H9 (cell line): ENCODE results near the gene RHBDL1. TPM values are rescaled to one million over a fixed set of nuclear protein-coding genes. Genes with fewer than 3 reads are reported as not detected.

Source experiments
- DNase-seq: peaks from one replicate; pipeline ENCODE4 v3.0.0-alpha.2; 2017
- H2AFZ ChIP-seq: one replicate; pipeline ENCODE4 v1.6.1; 2013; ENCODE audit warnings: mild to moderate bottlenecking, low read length, control low read depth, moderate library complexity
- H2AK5ac ChIP-seq: 2 replicates; pipeline ENCODE4 v1.6.1; 2013; ENCODE audit warnings: low read length, control low read depth, mixed read lengths; ENCODE audit not compliant: insufficient read length
- H2BK120ac ChIP-seq: one replicate; pipeline ENCODE4 v1.6.1; 2013; ENCODE audit warnings: low read depth, mild to moderate bottlenecking, low read length, control low read depth, inconsistent platforms; ENCODE audit not compliant: poor library complexity, severe bottlenecking
- H2BK12ac ChIP-seq: 2 replicates; pipeline ENCODE4 v1.6.1; 2013; ENCODE audit warnings: low read length, control low read depth, mixed read lengths, low read depth; ENCODE audit not compliant: insufficient read length
- H2BK15ac ChIP-seq: 2 replicates; pipeline ENCODE4 v1.6.1; 2013; ENCODE audit warnings: low read depth, low read length, control low read depth
- H2BK20ac ChIP-seq: one replicate; pipeline ENCODE4 v1.6.1; 2013; ENCODE audit warnings: low read depth, mild to moderate bottlenecking, low read length, control low read depth, inconsistent platforms; ENCODE audit not compliant: poor library complexity, severe bottlenecking
- H2BK5ac ChIP-seq: 2 replicates; pipeline ENCODE4 v1.6.1; 2013; ENCODE audit warnings: low read length, control low read depth, mixed read lengths; ENCODE audit not compliant: insufficient read length
- H3K14ac ChIP-seq: 2 replicates; pipeline ENCODE4 v1.6.1; 2013; ENCODE audit warnings: low read length, control low read depth; ENCODE audit not compliant: insufficient read depth
- H3K18ac ChIP-seq: 2 replicates; pipeline ENCODE4 v1.6.1; 2013; ENCODE audit warnings: low read depth, mild to moderate bottlenecking, mixed read lengths, low read length, control low read depth; ENCODE audit not compliant: insufficient read length
- H3K23ac ChIP-seq: 2 replicates; pipeline ENCODE4 v1.6.1; 2013; ENCODE audit warnings: low read length, control low read depth, mixed read lengths, low read depth; ENCODE audit not compliant: insufficient read length
- H3K23me2 ChIP-seq: 2 replicates; pipeline ENCODE4 v1.6.1; 2013; ENCODE audit warnings: low read depth, mild to moderate bottlenecking, mixed read lengths, low read length, control low read depth; ENCODE audit not compliant: insufficient read length, poor library complexity, severe bottlenecking
- H3K27ac ChIP-seq: 2 replicates; pipeline ENCODE4 v1.5.1; 2013; ENCODE audit warnings: low read length, control low read depth, mixed read lengths, low read depth; ENCODE audit not compliant: insufficient read length
- H3K27me3 ChIP-seq: 2 replicates; pipeline ENCODE4 v1.6.1; 2013; ENCODE audit warnings: low read length, control low read depth, inconsistent platforms; ENCODE audit not compliant: insufficient read depth
- H3K4ac ChIP-seq: 2 replicates; pipeline ENCODE4 v1.6.1; 2013; ENCODE audit warnings: low read depth, mild to moderate bottlenecking, control low read depth, inconsistent platforms, low read length, moderate library complexity
- H3K4me1 ChIP-seq: 2 replicates; pipeline ENCODE4 v1.6.1; 2013; ENCODE audit warnings: low read length, control low read depth, inconsistent platforms; ENCODE audit not compliant: insufficient read depth
- H3K4me2 ChIP-seq: 2 replicates; pipeline ENCODE4 v1.6.1; 2013; ENCODE audit warnings: low read length, control low read depth, mixed read lengths; ENCODE audit not compliant: insufficient read length, insufficient read depth
- H3K56ac ChIP-seq: 2 replicates; pipeline ENCODE4 v1.6.1; 2013; ENCODE audit warnings: low read depth, mild to moderate bottlenecking, mixed read lengths, low read length, control low read depth; ENCODE audit not compliant: insufficient read length
- H3K79me1 ChIP-seq: 2 replicates; pipeline ENCODE4 v1.6.1; 2013; ENCODE audit warnings: low read depth, mild to moderate bottlenecking, moderate library complexity, low read length, control low read depth, inconsistent platforms; ENCODE audit not compliant: insufficient read depth, poor library complexity, severe bottlenecking
- H3K79me2 ChIP-seq: 2 replicates; pipeline ENCODE4 v1.6.1; 2013; ENCODE audit warnings: low read length, control low read depth, inconsistent platforms; ENCODE audit not compliant: insufficient read depth
- H3K9ac ChIP-seq: 2 replicates; pipeline ENCODE4 v1.6.1; 2013; ENCODE audit warnings: low read length, control low read depth, mixed read lengths; ENCODE audit not compliant: insufficient read length; ENCODE audit errors: extremely low read depth
- H3K9me3 ChIP-seq: one replicate; pipeline ENCODE4 v1.6.1; 2013; ENCODE audit warnings: low read depth, low read length, inconsistent platforms; ENCODE audit not compliant: control insufficient read depth
- H3T11ph ChIP-seq: one replicate; pipeline ENCODE4 v1.6.1; 2013; ENCODE audit warnings: mild to moderate bottlenecking, low read length, control low read depth, inconsistent platforms
- H4K20me1 ChIP-seq: one replicate; pipeline ENCODE4 v1.6.1; 2013; ENCODE audit not compliant: control insufficient read depth, insufficient read length, insufficient read depth
- H4K5ac ChIP-seq: 2 replicates; pipeline ENCODE4 v1.6.1; 2013; ENCODE audit warnings: low read depth, mild to moderate bottlenecking, mixed read lengths, low read length, control low read depth; ENCODE audit not compliant: insufficient read length
- H4K8ac ChIP-seq: replicated peaks from 2 replicates; pipeline ENCODE4 v1.6.1; 2013; ENCODE audit warnings: low read length, control low read depth, mixed read lengths, low read depth; ENCODE audit not compliant: insufficient read length
- H4K91ac ChIP-seq: 2 replicates; pipeline ENCODE4 v1.6.1; 2013; ENCODE audit warnings: low read depth, mild to moderate bottlenecking, moderate library complexity, mixed read lengths, low read length, control low read depth; ENCODE audit not compliant: insufficient read length
- H3K27ac Mint-ChIP-seq, 3 experiments: 2 replicates in 2 of 3; 3 replicates in 1 of 3; pipeline ENCODE4 v1.8.0; 2020 to 2021; ENCODE audit warnings: mixed read lengths in 3 of 3, mild to moderate bottlenecking in 1 of 3, moderate library complexity in 1 of 3
- H3K27me3 Mint-ChIP-seq: 2 replicates; pipeline ENCODE4 v1.8.0; 2021; ENCODE audit warnings: low read depth, mild to moderate bottlenecking, moderate library complexity, mixed read lengths
- H3K36me3 Mint-ChIP-seq, 3 experiments: 2 replicates in 2 of 3; 3 replicates in 1 of 3; pipeline ENCODE4 v1.8.0; 2020 to 2021; ENCODE audit warnings: low read depth in 3 of 3, mixed read lengths in 3 of 3; ENCODE audit not compliant: insufficient read depth in 1 of 3
- H3K4me1 Mint-ChIP-seq, 2 experiments: 2 replicates each; pipeline ENCODE4 v1.8.0; 2020; ENCODE audit warnings: mixed read lengths in 2 of 2
- H3K4me3 Mint-ChIP-seq, 2 experiments: 2 replicates in 1 of 2; 3 replicates in 1 of 2; pipeline ENCODE4 v1.8.0; 2020 to 2021; ENCODE audit warnings: mild to moderate bottlenecking in 2 of 2, mixed read lengths in 2 of 2, moderate library complexity in 1 of 2
- H3K9me3 Mint-ChIP-seq, 2 experiments: 2 replicates in 1 of 2; 3 replicates in 1 of 2; pipeline ENCODE4 v1.8.0; 2020; ENCODE audit warnings: mild to moderate bottlenecking in 2 of 2, mixed read lengths in 2 of 2, moderate library complexity in 1 of 2
- CTCF ChIP-seq: fragments of 200-600 bp; sonication (generic); conservative IDR thresholded peaks from 3 replicates; pipeline ENCODE4 v1.8.0; 2021; ENCODE audit warnings: antibody characterized with exemption, mild to moderate bottlenecking
- WGBS: extraction: QIAGEN DNeasy Blood & Tissue Kit; methylation state at CpG from one replicate; pipeline ENCODE4 v1.1.7; 2013; ENCODE audit warnings: missing lambda C conversion rate, low lambda C conversion rate, mixed read lengths; ENCODE audit not compliant: insufficient read length; ENCODE audit errors: extremely low coverage; 5-methylcytosine and 5-hydroxymethylcytosine counted together
- total RNA-seq: library from RNA; stranded (reverse); gene quantifications from 2 replicates; pipeline ENCODE4 v1.2.1, GENCODE V29; 2021

RHBDL1 gene
- total RNA-seq, 1 experiment from 2014 or later = 7.6 TPM

- Histone ChIP-seq H3K18ac (no peak overlapping the region), H3K4me2 (peak overlapping the region; percentile 55), H3K27me3 (no peaks in the 10 kb centered on the region), H3K4ac (no peak overlapping the region), H3K4me1 (no peaks in the 10 kb centered on the region; the same call in 1 of the 2 replicates), H2BK120ac (no peak overlapping the region), H2AFZ (no peak overlapping the region), H4K5ac (no peak overlapping the region), H2BK12ac (no peak overlapping the region), H2BK15ac (no peak overlapping the region), H4K20me1 (no peaks in the 10 kb centered on the region), H2AK5ac (no peak overlapping the region), H2BK20ac (no peak overlapping the region), H3K56ac (no peak overlapping the region), H3T11ph (no peak overlapping the region), H3K27ac (no peak overlapping the region), H3K79me2 (no peaks in the 10 kb centered on the region), H3K9ac (no peak overlapping the region), H3K23ac (no peak overlapping the region), H4K91ac (no peak overlapping the region), H2BK5ac (no peak overlapping the region), H3K14ac (no peak overlapping the region), H3K23me2 (peaks cover 6% of the 10 kb centered on the region), H4K8ac (no peak overlapping the region), H3K9me3 (no peaks in the 10 kb centered on the region), H3K79me1 (no peaks in the 10 kb centered on the region)
- peaks cover 2 to 15% (median 4%) of the 10 kb centered on the region in 3 experiments; a peak in 4 of 7 replicates for H3K36me3 Mint-ChIP-seq
- H3K27me3 Mint-ChIP-seq = no peaks in the 10 kb centered on the region; the same call in 1 of the 2 replicates
- H3K9me3 Mint-ChIP-seq = no peaks in the 10 kb centered on the region
- H3K4me1 Mint-ChIP-seq = peaks cover 7 to 21% of the 10 kb centered on the region in 2 experiments
- H3K4me3 Mint-ChIP-seq = peak overlapping the region; percentile 68 to 77
- TF ChIP-seq CTCF = no peak
- no peak overlapping the region for H3K27ac Mint-ChIP-seq
- no CpG with 5 or more reads among the region's 13 CpGs for WGBS
- DNase-seq = no peak
Observed at GRCh38 chr16:643050-643368, 32.5 kb upstream of the RHBDL1 start.
